Panc1 (cell line): ENCODE results near the gene TNRC18. TPM values are rescaled to one million over a fixed set of nuclear protein-coding genes. Genes with fewer than 3 reads are reported as not detected.

Experiments used
- ATAC-seq: fragments of 200-7000 bp; cut with Tn5 transposase; 2 replicates; pipeline ENCODE4 v1.9.1; 2020; ENCODE audit warnings: mild to moderate bottlenecking, moderate library complexity
- BruUV-seq: library from RNA; stranded (reverse); fragments of 400-500 nt; replicated peaks from 2 replicates; lab custom pipeline; 2021; lab: Mats Ljungman, UMichigan
- CTCF ChIA-PET: fragments of 300-600 bp; sonication (Branson Sonifier 250); formaldehyde crosslinking; loops from one replicate; lab custom pipeline; 2022; ENCODE audit warnings: antibody characterized with exemption; lab: Charles Lee
- POLR2A ChIA-PET: fragments of 300-600 bp; sonication (Branson Sonifier 250); formaldehyde crosslinking; loops from one replicate; lab custom pipeline; 2022; ENCODE audit warnings: antibody characterized with exemption; lab: Charles Lee
- DNase-seq: peaks from one replicate; pipeline ENCODE4 v3.0.0-alpha.2; 2010; ENCODE audit warnings: low read depth, low spot score
- H3K27ac ChIP-seq: 2 replicates; pipeline ENCODE4 v1.5.1; 2011; ENCODE audit warnings: mild to moderate bottlenecking, low read length, inconsistent platforms
- H3K27me3 ChIP-seq: fragments of 200-500 bp; sonication (Bioruptor generic); 2 replicates; pipeline ENCODE4 v1.6.0; 2014; ENCODE audit warnings: low read length, inconsistent platforms; ENCODE audit not compliant: control insufficient read depth, insufficient read depth
- H3K36me3 ChIP-seq: fragments of 200-500 bp; sonication (Bioruptor generic); 2 replicates; pipeline ENCODE4 v1.5.1; 2014; ENCODE audit warnings: inconsistent platforms, mild to moderate bottlenecking, low read length, moderate library complexity; ENCODE audit not compliant: control insufficient read depth, insufficient read depth
- H3K4me1 ChIP-seq: 2 replicates; pipeline ENCODE4 v1.5.1; 2011; ENCODE audit warnings: inconsistent platforms, mild to moderate bottlenecking, low read length, moderate library complexity; ENCODE audit not compliant: control insufficient read depth, insufficient read depth
- H3K4me3 ChIP-seq, 2 experiments: 2 replicates each; pipeline ENCODE4 v1.5.1; 2011 to 2012; ENCODE audit warnings: low read depth in 2 of 2, low read length in 2 of 2, mild to moderate bottlenecking in 2 of 2, inconsistent platforms in 1 of 2, moderate library complexity in 1 of 2
- H3K9me3 ChIP-seq: fragments of 200-500 bp; sonication (Bioruptor generic); 2 replicates; pipeline ENCODE4 v1.5.1; 2014; ENCODE audit warnings: low read depth, mild to moderate bottlenecking, inconsistent platforms, low read length, moderate library complexity; ENCODE audit not compliant: control insufficient read depth, insufficient read depth
- POLR2AphosphoS5 ChIP-seq: IDR thresholded peaks from 2 replicates; pipeline ENCODE4 v1.6.1; 2012; ENCODE audit warnings: mild to moderate bottlenecking, low read depth, low read length, moderate library complexity
- SIN3A ChIP-seq: IDR thresholded peaks from 2 replicates; pipeline ENCODE4 v1.6.1; 2012; ENCODE audit warnings: low read depth, mild to moderate bottlenecking, low read length, moderate library complexity, borderline replicate concordance; ENCODE audit not compliant: insufficient read depth
- TCF7L2 ChIP-seq: IDR thresholded peaks from 2 replicates; pipeline ENCODE4 v1.6.1; 2011; ENCODE audit warnings: mild to moderate bottlenecking, low read depth, low read length, inconsistent platforms
- in situ Hi-C: cut with HindIII; loops from 2 replicates; pipeline ENCODE4 v1.10.0; 2016; ENCODE audit warnings: low sequenced_read_pairs, low pct_unique_long_range_greater_than_20kb
- intact Hi-C: fragments of 100-400 bp; cut with micrococcal nuclease; formaldehyde crosslinking; loops from one replicate; pipeline ENCODE4 v1.10.0; 2022; ENCODE audit not compliant: unreplicated experiment
- total RNA-seq: library from RNA; stranded (reverse); gene quantifications from one replicate; pipeline ENCODE4 v1.2.1, GENCODE V29; 2021; ENCODE audit not compliant: unreplicated experiment
- TF ChIP-seq, protein P1 (sequence below): fragments of 450-650 bp; IDR thresholded peaks from 2 replicates; pipeline ENCODE4 v1.5.1; 2017; ENCODE audit warnings: mild to moderate bottlenecking
- TF ChIP-seq, protein P2 (sequence below), 2 experiments: IDR thresholded peaks; 2 replicates each; pipeline ENCODE4 v1.6.1; 2011 to 2012; ENCODE audit warnings: low read depth in 2 of 2, control low read depth in 1 of 2, low read length in 1 of 2, mild to moderate bottlenecking in 1 of 2, moderate library complexity in 1 of 2; ENCODE audit not compliant: insufficient read depth in 1 of 2

TNRC18 gene
- total RNA-seq, 1 experiment from 2014 or later = 148 TPM

DNA sequence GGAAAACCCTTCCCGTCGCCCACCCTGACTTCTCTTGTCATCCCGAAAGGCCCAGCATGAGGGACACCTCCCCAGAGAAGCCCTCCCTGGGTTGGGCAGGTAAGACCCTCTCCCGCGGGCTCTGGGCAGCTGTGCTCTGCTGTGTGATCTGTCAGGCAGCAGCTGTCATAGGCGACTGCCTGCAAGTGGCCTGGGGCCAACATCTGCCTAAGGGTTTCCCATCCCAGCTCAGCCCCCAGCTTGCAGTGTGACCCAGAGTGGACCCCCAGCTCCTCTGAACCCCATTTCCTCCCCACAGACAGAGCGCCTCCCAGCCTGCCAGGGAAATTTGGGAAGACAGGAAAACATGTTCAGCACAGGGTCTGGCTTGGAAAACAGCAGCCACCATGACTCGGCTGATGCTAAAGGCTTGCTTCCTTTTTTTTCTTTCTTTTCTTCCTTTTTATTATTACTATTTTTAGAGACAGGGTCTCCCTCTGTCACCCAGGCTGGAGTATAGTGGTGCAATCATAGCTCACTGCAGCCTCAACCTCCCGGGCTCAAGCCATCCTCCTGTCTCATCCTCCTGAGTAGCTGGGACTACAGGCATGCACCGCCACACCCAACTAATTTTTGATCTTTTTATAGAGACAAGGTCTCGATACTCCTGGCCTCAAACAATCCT is 18.3 kb upstream of the TNRC18 start:
- Histone ChIP-seq H3K4me3 (no peak overlapping the region), H3K9me3 (peaks cover 7% of the 10 kb centered on the region; the same call in 1 of the 2 replicates), H3K27ac (no peak overlapping the region), H3K36me3 (no peaks in the 10 kb centered on the region), H3K27me3 (no peaks in the 10 kb centered on the region), H3K4me1 (peaks cover 18% of the 10 kb centered on the region)
- BruUV-seq = no TSS peak
- ChIA-PET POLR2A (interaction anchor here (0.7 kb wide), 1 partner anchor 201 kb away, joined by 7 read pairs; no protein-coding TSS in a partner anchor), CTCF (interaction anchor here (0.9 kb wide), 1 partner anchor 8 kb away, joined by 3 read pairs; no protein-coding TSS in a partner anchor)
- DNase-seq = no peak
- TF ChIP-seq SIN3A (no peak), POLR2AphosphoS5 (no peak), TCF7L2 (no peak)
- TF ChIP-seq, protein P1, sequence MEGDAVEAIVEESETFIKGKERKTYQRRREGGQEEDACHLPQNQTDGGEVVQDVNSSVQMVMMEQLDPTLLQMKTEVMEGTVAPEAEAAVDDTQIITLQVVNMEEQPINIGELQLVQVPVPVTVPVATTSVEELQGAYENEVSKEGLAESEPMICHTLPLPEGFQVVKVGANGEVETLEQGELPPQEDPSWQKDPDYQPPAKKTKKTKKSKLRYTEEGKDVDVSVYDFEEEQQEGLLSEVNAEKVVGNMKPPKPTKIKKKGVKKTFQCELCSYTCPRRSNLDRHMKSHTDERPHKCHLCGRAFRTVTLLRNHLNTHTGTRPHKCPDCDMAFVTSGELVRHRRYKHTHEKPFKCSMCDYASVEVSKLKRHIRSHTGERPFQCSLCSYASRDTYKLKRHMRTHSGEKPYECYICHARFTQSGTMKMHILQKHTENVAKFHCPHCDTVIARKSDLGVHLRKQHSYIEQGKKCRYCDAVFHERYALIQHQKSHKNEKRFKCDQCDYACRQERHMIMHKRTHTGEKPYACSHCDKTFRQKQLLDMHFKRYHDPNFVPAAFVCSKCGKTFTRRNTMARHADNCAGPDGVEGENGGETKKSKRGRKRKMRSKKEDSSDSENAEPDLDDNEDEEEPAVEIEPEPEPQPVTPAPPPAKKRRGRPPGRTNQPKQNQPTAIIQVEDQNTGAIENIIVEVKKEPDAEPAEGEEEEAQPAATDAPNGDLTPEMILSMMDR = no peak
- TF ChIP-seq, protein P2, sequence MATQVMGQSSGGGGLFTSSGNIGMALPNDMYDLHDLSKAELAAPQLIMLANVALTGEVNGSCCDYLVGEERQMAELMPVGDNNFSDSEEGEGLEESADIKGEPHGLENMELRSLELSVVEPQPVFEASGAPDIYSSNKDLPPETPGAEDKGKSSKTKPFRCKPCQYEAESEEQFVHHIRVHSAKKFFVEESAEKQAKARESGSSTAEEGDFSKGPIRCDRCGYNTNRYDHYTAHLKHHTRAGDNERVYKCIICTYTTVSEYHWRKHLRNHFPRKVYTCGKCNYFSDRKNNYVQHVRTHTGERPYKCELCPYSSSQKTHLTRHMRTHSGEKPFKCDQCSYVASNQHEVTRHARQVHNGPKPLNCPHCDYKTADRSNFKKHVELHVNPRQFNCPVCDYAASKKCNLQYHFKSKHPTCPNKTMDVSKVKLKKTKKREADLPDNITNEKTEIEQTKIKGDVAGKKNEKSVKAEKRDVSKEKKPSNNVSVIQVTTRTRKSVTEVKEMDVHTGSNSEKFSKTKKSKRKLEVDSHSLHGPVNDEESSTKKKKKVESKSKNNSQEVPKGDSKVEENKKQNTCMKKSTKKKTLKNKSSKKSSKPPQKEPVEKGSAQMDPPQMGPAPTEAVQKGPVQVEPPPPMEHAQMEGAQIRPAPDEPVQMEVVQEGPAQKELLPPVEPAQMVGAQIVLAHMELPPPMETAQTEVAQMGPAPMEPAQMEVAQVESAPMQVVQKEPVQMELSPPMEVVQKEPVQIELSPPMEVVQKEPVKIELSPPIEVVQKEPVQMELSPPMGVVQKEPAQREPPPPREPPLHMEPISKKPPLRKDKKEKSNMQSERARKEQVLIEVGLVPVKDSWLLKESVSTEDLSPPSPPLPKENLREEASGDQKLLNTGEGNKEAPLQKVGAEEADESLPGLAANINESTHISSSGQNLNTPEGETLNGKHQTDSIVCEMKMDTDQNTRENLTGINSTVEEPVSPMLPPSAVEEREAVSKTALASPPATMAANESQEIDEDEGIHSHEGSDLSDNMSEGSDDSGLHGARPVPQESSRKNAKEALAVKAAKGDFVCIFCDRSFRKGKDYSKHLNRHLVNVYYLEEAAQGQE (IDR thresholded peaks at IDR 0.05; ENCODE audit: insufficient read depth in 1 of 2, low read depth in 2 of 2, low read length in 1 of 2) = no peak
- no peak for ATAC-seq
- in situ Hi-C loops = no loop called here
- intact Hi-C loops = no loop called here

DNA sequence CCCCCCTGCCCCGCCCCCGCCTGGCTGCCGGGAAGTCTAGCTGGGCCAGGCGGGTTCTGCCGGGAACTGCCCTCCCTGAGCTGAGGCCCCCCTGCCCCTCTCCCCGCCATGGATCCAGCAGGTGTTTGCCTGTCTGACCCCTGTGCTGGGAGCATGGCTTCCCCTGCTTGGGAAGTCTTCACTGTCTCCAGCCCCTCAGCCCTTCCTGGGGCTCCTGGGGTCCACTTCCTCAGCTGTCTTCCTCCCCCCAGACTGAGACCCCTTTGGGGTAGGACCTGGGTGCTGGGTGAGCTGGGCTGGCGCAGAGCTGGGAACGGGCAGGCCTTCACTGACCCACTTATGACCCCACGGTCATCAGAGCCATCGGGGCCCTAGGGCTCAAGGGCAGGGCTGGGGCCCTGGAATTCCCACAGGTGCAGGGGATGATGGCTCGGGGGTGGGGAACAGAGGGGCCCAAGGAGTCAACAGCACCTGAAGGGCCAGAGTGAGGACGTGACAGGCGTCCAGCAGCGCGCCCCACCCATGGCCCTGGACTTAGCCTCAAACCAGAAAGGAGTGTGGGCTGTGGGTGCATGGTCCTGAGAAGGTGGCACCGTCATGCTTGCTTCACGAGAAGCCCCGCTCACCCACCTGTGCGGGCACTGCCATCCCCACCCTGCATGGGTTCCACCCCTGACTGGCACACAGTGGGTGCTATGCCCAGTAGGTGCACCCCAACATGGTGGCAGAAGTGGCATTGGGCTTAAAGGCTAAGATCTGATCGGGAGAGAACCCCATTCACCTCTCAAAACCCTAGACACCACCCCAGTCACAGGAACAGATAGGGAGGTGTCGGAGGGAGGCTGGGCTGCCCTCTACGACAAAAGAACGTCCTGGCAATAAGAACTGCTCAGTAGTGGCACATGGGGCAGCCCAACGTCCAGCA is 16.2 kb upstream of the TNRC18 start:
- peaks cover 10% of the 10 kb centered on the region; the same call in 1 of the 2 replicates for H3K4me1 ChIP-seq
- no peak overlapping the region for H3K27ac ChIP-seq
- intact Hi-C loops = no loop called here
- H3K9me3 ChIP-seq = peaks cover 7% of the 10 kb centered on the region; the same call in 1 of the 2 replicates
- TF ChIP-seq POLR2AphosphoS5 (no peak), TCF7L2 (no peak), SIN3A (no peak)
- TF ChIP-seq, protein P1 = no peak
- TF ChIP-seq, protein P2 (IDR thresholded peaks at IDR 0.05; ENCODE audit: insufficient read depth in 1 of 2, low read depth in 2 of 2, low read length in 1 of 2) = no peak
- H3K4me3 ChIP-seq = no peak overlapping the region
- no TSS peak for BruUV-seq
- ChIA-PET CTCF (no interaction called here), POLR2A (interaction anchor here (0.6 kb wide), 1 partner anchor 43 kb away, joined by 5 read pairs; no protein-coding TSS in a partner anchor)
- in situ Hi-C loops = no loop called here
- DNase-seq (no peak), ATAC-seq (no peak)
- H3K36me3 ChIP-seq = no peaks in the 10 kb centered on the region
- H3K27me3 ChIP-seq = no peaks in the 10 kb centered on the region
